GM18502 (cell line): ENCODE results near the gene LTBP1.
"Not testable (repeated sequence)": the region's sequence is repeated elsewhere in the genome, so short reads cannot be mapped to it uniquely, and the experiment has no call there.

Source experiments
- ATAC-seq: cut with Tn5 transposase; IDR thresholded peaks from one replicate; pipeline ENCODE4 v1.9.1; 2021; ENCODE audit warnings: mild to moderate bottlenecking; ENCODE audit not compliant: unreplicated experiment, poor library complexity

Gene LTBP1

GRCh38 chr2:32946314-32947075 lies at the start of gene LTBP1:
Gene LTBP1 (plus strand): TSS chr2:32946953. CDS start chr2:32947325, 372 bp downstream.
- peak; percentile 79 for ATAC-seq

GRCh38 chr2:32900246-32900973 lies 46.3 kb upstream of the LTBP1 start:
- ATAC-seq: no peak

GRCh38 chr2:32901313-32901712 lies 45.4 kb upstream of the LTBP1 start:
- no peak for ATAC-seq

- no peak for ATAC-seq
Observed at GRCh38 chr2:32902174-32902573, 44.6 kb upstream of the LTBP1 start.

- ATAC-seq: no peak
Observed at GRCh38 chr2:32902986-32903385, 43.8 kb upstream of the LTBP1 start.

- no peak for ATAC-seq
Observed at GRCh38 chr2:32904074-32904473, 42.7 kb upstream of the LTBP1 start.

- peak; percentile 27 for ATAC-seq
Observed at GRCh38 chr2:32904751-32905150, 42.0 kb upstream of the LTBP1 start.

- peak; percentile 41 for ATAC-seq
Observed at GRCh38 chr2:32905270-32905669, 41.5 kb upstream of the LTBP1 start.

- peak; percentile 97 for ATAC-seq
Observed at GRCh38 chr2:32910883-32911598, 35.7 kb upstream of the LTBP1 start.

- ATAC-seq: no peak
Observed at GRCh38 chr2:32915694-32916093, 31.1 kb upstream of the LTBP1 start.

GRCh38 chr2:32918774-32919173 lies 28.0 kb upstream of the LTBP1 start:
- no peak for ATAC-seq

GRCh38 chr2:32919901-32920300 lies 26.9 kb upstream of the LTBP1 start:
- not testable (repeated sequence) for ATAC-seq

GRCh38 chr2:32921486-32921885 lies 25.3 kb upstream of the LTBP1 start:
- ATAC-seq: not testable (repeated sequence)

GRCh38 chr2:32922501-32922900 lies 24.3 kb upstream of the LTBP1 start:
- ATAC-seq: no peak

- ATAC-seq: no peak
Observed at GRCh38 chr2:32923109-32923508, 23.6 kb upstream of the LTBP1 start.

GRCh38 chr2:32925283-32925815 lies 21.4 kb upstream of the LTBP1 start:
- ATAC-seq: no peak

- ATAC-seq: no peak
Observed at GRCh38 chr2:32925976-32926707, 20.6 kb upstream of the LTBP1 start.

GRCh38 chr2:32926708-32927084 lies 20.1 kb upstream of the LTBP1 start:
- no peak for ATAC-seq

GRCh38 chr2:32930436-32930835 lies 16.3 kb upstream of the LTBP1 start:
- no peak for ATAC-seq

- ATAC-seq: no peak
Observed at GRCh38 chr2:32931519-32931918, 15.2 kb upstream of the LTBP1 start.
